H1 (cell line): Measurements from ENCODE around the gene NECTIN1. TPM values are rescaled to one million over a fixed set of nuclear protein-coding genes. Genes with fewer than 3 reads are reported as not detected.

Experiments used
- CTCF ChIA-PET: fragments of 300-600 bp; sonication (Branson Sonifier 250); formaldehyde crosslinking; loops from one replicate; lab custom pipeline; 2021; ENCODE audit not compliant: partially characterized antibody; lab: Charles Lee
- POLR2A ChIA-PET: fragments of 300-600 bp; sonication (Branson Sonifier 250); formaldehyde crosslinking; loops from one replicate; lab custom pipeline; 2021; ENCODE audit warnings: inconsistent platforms; ENCODE audit not compliant: partially characterized antibody; lab: Charles Lee
- DNase-seq, 2 experiments: peaks; one replicate each; pipeline versions ENCODE4 v3.0.0 to v3.0.0-alpha.2; 2010 to 2022; ENCODE audit warnings: low spot score in 2 of 2, low read depth in 1 of 2, mixed read lengths in 1 of 2
- FAIRE-seq: peaks from 2 replicates; lab custom pipeline; 2011; peaks lifted over from hg19 to GRCh38; lab: Jason Lieb, UNC
- H2AFZ ChIP-seq: 2 replicates; pipeline ENCODE4 v1.8.1; 2012; ENCODE audit warnings: low read length, inconsistent platforms
- H2AK5ac ChIP-seq: 2 replicates; pipeline ENCODE4 v1.6.1; 2013; ENCODE audit warnings: low read depth, low read length
- H2BK120ac ChIP-seq: replicated peaks from 2 replicates; pipeline ENCODE3; 2013; ENCODE audit warnings: low read depth, low read length, inconsistent platforms
- H2BK12ac ChIP-seq: 2 replicates; pipeline ENCODE4 v1.6.1; 2013; ENCODE audit warnings: low read depth, low read length
- H2BK15ac ChIP-seq: 2 replicates; pipeline ENCODE4 v1.6.1; 2013; ENCODE audit warnings: low read length
- H2BK20ac ChIP-seq: 2 replicates; pipeline ENCODE4 v1.6.1; 2013; ENCODE audit warnings: low read length
- H2BK5ac ChIP-seq: 2 replicates; pipeline ENCODE4 v1.6.1; 2013; ENCODE audit warnings: low read depth, low read length
- H3K14ac ChIP-seq: 2 replicates; pipeline ENCODE4 v1.6.1; 2013; ENCODE audit warnings: inconsistent platforms; ENCODE audit not compliant: insufficient read length
- H3K18ac ChIP-seq: 2 replicates; pipeline ENCODE4 v1.6.1; 2013; ENCODE audit warnings: low read length; ENCODE audit errors: extremely low read depth
- H3K23ac ChIP-seq: 2 replicates; pipeline ENCODE4 v1.6.1; 2013; ENCODE audit warnings: inconsistent platforms; ENCODE audit not compliant: insufficient read length
- H3K23me2 ChIP-seq: 2 replicates; pipeline ENCODE4 v1.6.1; 2013; ENCODE audit warnings: low read depth, low read length
- H3K27ac ChIP-seq: 2 replicates; pipeline ENCODE4 v1.6.1; 2011; ENCODE audit warnings: low read depth, low read length, inconsistent platforms
- H3K27me3 ChIP-seq, 4 experiments: replicated peaks in 1 of 4; 1 replicate in 1 of 4; 2 replicates in 3 of 4; pipeline versions ENCODE4 v1.6.1 to v1.8.1; 2011 to 2013; ENCODE audit warnings: low read length in 3 of 4, mild to moderate bottlenecking in 3 of 4, inconsistent platforms in 2 of 4, mixed read lengths in 2 of 4, moderate library complexity in 1 of 4; ENCODE audit not compliant: control insufficient read depth in 3 of 4, insufficient read depth in 3 of 4; ENCODE audit errors: extremely low read depth in 1 of 4
- H3K36me3 ChIP-seq, 4 experiments: 2 replicates each; pipeline versions ENCODE4 v1.6.1 to v1.8.1; 2011 to 2013; ENCODE audit warnings: mild to moderate bottlenecking in 4 of 4, low read length in 3 of 4, moderate library complexity in 2 of 4, control low read depth in 1 of 4, inconsistent platforms in 1 of 4; ENCODE audit not compliant: insufficient read depth in 4 of 4, control insufficient read depth in 2 of 4
- H3K4ac ChIP-seq: replicated peaks from 2 replicates; pipeline ENCODE3; 2013; ENCODE audit warnings: low read length, low read depth, mixed read lengths, inconsistent platforms; ENCODE audit not compliant: insufficient read length
- H3K4me1 ChIP-seq, 4 experiments: replicated peaks in 1 of 4; 1 replicate in 1 of 4; 2 replicates in 3 of 4; pipeline versions ENCODE4 v1.6.1 to v1.8.1; 2011 to 2013; ENCODE audit warnings: low read length in 3 of 4, inconsistent platforms in 2 of 4, mixed read lengths in 1 of 4; ENCODE audit not compliant: insufficient read depth in 4 of 4, control insufficient read depth in 3 of 4
- H3K4me2 ChIP-seq, 2 experiments: 2 replicates each; pipeline versions ENCODE4 v1.6.1 to v1.8.1; 2011 to 2013; ENCODE audit warnings: low read depth in 2 of 2, low read length in 2 of 2, control low read depth in 1 of 2, inconsistent platforms in 1 of 2, mild to moderate bottlenecking in 1 of 2; ENCODE audit not compliant: insufficient read depth in 1 of 2
- H3K4me3 ChIP-seq, 4 experiments: fragments of 200-600, 300-600 bp in 1 of 4; sonication (generic), shearing (Covaris generic), sonication (Bioruptor Twin) in 1 of 4; 2 replicates each; pipeline versions ENCODE4 v1.5.1 to v1.8.1; 2011 to 2016; ENCODE audit warnings: low read length in 4 of 4, low read depth in 3 of 4, control low read depth in 2 of 4, inconsistent platforms in 2 of 4, mild to moderate bottlenecking in 2 of 4, mixed read lengths in 1 of 4, moderate library complexity in 1 of 4; ENCODE audit not compliant: insufficient read depth in 2 of 4; ENCODE audit errors: extremely low read depth in 1 of 4
- H3K56ac ChIP-seq: replicated peaks from 2 replicates; pipeline ENCODE3; 2013; ENCODE audit warnings: low read depth, mild to moderate bottlenecking, mixed read lengths, low read length, inconsistent platforms; ENCODE audit not compliant: insufficient read length
- H3K79me1 ChIP-seq: 2 replicates; pipeline ENCODE4 v1.6.1; 2013; ENCODE audit warnings: low read depth, low read length, control low read depth
- H3K79me2 ChIP-seq, 2 experiments: 2 replicates each; pipeline versions ENCODE4 v1.6.1 to v1.8.1; 2012 to 2013; ENCODE audit warnings: low read length in 2 of 2, mild to moderate bottlenecking in 2 of 2, inconsistent platforms in 1 of 2; ENCODE audit not compliant: insufficient read depth in 2 of 2, control insufficient read depth in 1 of 2
- H3K9ac ChIP-seq, 4 experiments: replicated peaks in 1 of 4; 1 replicate in 1 of 4; 2 replicates in 3 of 4; pipeline versions ENCODE4 v1.6.1 to v1.8.1; 2011 to 2013; ENCODE audit warnings: low read depth in 3 of 4, low read length in 3 of 4, control low read depth in 2 of 4, mild to moderate bottlenecking in 2 of 4, moderate library complexity in 2 of 4, inconsistent platforms in 1 of 4; ENCODE audit errors: extremely low read depth in 1 of 4
- H3K9me3 ChIP-seq, 2 experiments: 2 replicates each; pipeline versions ENCODE4 v1.6.1 to v1.8.1; 2012 to 2013; ENCODE audit warnings: mild to moderate bottlenecking in 2 of 2, moderate library complexity in 2 of 2, control low read depth in 1 of 2, inconsistent platforms in 1 of 2, low read depth in 1 of 2, low read length in 1 of 2, mixed read lengths in 1 of 2; ENCODE audit not compliant: insufficient read depth in 2 of 2
- H4K20me1 ChIP-seq, 2 experiments: replicated peaks in 1 of 2; 2 replicates each; pipeline versions ENCODE3 to v1.8.1; 2011 to 2013; ENCODE audit warnings: inconsistent platforms in 2 of 2, low read length in 2 of 2, mild to moderate bottlenecking in 1 of 2; ENCODE audit not compliant: insufficient read depth in 2 of 2, control insufficient read depth in 1 of 2
- H4K5ac ChIP-seq: 2 replicates; pipeline ENCODE4 v1.6.1; 2013; ENCODE audit warnings: low read length, low read depth, mixed read lengths, inconsistent platforms; ENCODE audit not compliant: insufficient read length
- H4K8ac ChIP-seq: 2 replicates; pipeline ENCODE4 v1.8.0; 2013; ENCODE audit warnings: mild to moderate bottlenecking, moderate library complexity, low read length, inconsistent platforms; ENCODE audit not compliant: insufficient read depth; ENCODE audit errors: extremely low read depth
- H4K91ac ChIP-seq: replicated peaks from 2 replicates; pipeline ENCODE3; 2013; ENCODE audit warnings: low read length, mixed read lengths, inconsistent platforms; ENCODE audit not compliant: insufficient read length
- CHD2 ChIP-seq: IDR thresholded peaks from 2 replicates; pipeline ENCODE4 v1.6.1; 2012; ENCODE audit warnings: low read length, improper control_type of control experiment
- CTBP2 ChIP-seq: IDR thresholded peaks from 2 replicates; pipeline ENCODE4 v1.7.0; 2011; ENCODE audit warnings: borderline replicate concordance, mild to moderate bottlenecking, moderate library complexity, mixed read lengths, low read length; ENCODE audit not compliant: insufficient read depth, insufficient read length
- GABPA ChIP-seq: IDR thresholded peaks from 2 replicates; pipeline ENCODE4 v1.6.1; 2011; ENCODE audit warnings: mild to moderate bottlenecking, low read length, moderate library complexity, borderline replicate concordance; ENCODE audit not compliant: insufficient read depth
- HDAC2 ChIP-seq, 2 experiments: fragments of 300-600 bp in 1 of 2; sonication (generic) in 1 of 2; IDR thresholded peaks; 2 replicates each; pipeline ENCODE4 v1.6.1; 2011 to 2012; ENCODE audit warnings: low read depth in 2 of 2, low read length in 2 of 2, mild to moderate bottlenecking in 2 of 2, moderate library complexity in 2 of 2, borderline replicate concordance in 1 of 2, inconsistent platforms in 1 of 2
- POLR2AphosphoS5 ChIP-seq: IDR thresholded peaks from 2 replicates; pipeline ENCODE4 v1.6.1; 2011; ENCODE audit warnings: low read depth, low read length
- RBBP5 ChIP-seq: IDR thresholded peaks from 2 replicates; pipeline ENCODE4 v1.7.1; 2012; ENCODE audit warnings: low read depth, mild to moderate bottlenecking, inconsistent platforms, low read length, moderate library complexity, borderline replicate concordance
- RFX5 ChIP-seq: IDR thresholded peaks from 2 replicates; pipeline ENCODE4 v1.6.1; 2011; ENCODE audit warnings: low read depth, low read length, improper control_type of control experiment, borderline replicate concordance
- SIX5 ChIP-seq: IDR thresholded peaks from 2 replicates; pipeline ENCODE4 v1.6.1; 2011; ENCODE audit warnings: mild to moderate bottlenecking, low read depth, low read length
- SUZ12 ChIP-seq: fragments of 200-600 bp; sonication (generic); IDR thresholded peaks from 2 replicates; pipeline ENCODE4 v1.6.1; 2012; ENCODE audit warnings: mild to moderate bottlenecking, inconsistent platforms, low read length, moderate library complexity, mixed read lengths
- WGBS, 2 experiments: shearing (Covaris generic) in 1 of 2; methylation state at CpG; one replicate each; pipeline versions ENCODE4 v1.1.6 to v1.1.7; 2013 to 2015; ENCODE audit warnings: low lambda C conversion rate in 2 of 2, mixed read lengths in 2 of 2, inconsistent platforms in 1 of 2, low coverage in 1 of 2, missing lambda C conversion rate in 1 of 2; ENCODE audit not compliant: insufficient replicate concordance in 2 of 2, insufficient coverage in 1 of 2, insufficient read length in 1 of 2; ENCODE audit errors: extremely low coverage in 1 of 2, missing lambda C conversion rate in 1 of 2; 5-methylcytosine and 5-hydroxymethylcytosine counted together
- polyA plus RNA-seq, 7 experiments: library from polyadenylated mRNA; depleted of rRNA in 3 of 7; stranded (reverse) in 5 of 7; unstranded in 2 of 7; fragments of >200 nt in 5 of 7; fragments of 200-250 nt in 2 of 7; gene quantifications; 1 replicate in 5 of 7; 2 replicates in 1 of 7; 4 replicates in 1 of 7; pipeline versions ENCODE4 v1.2.1 to v1.2.3, GENCODE V29; 2011 to 2013; ENCODE audit warnings: missing spikeins in 2 of 7, mixed read lengths in 2 of 7
- total RNA-seq: library from RNA; stranded (reverse); fragmentation: NEBNext Ultra II Directional; extraction: Animal tissue kit (Norgen Biotek cat#: 25700); gene quantifications from 2 replicates; pipeline ENCODE4 v1.2.1, GENCODE V29; 2021
- TF ChIP-seq, protein P1 (sequence below): IDR thresholded peaks from 2 replicates; pipeline ENCODE4 v1.6.1; 2012; ENCODE audit warnings: inconsistent platforms
- TF ChIP-seq, protein P2 (sequence below): IDR thresholded peaks from 2 replicates; pipeline ENCODE4 v1.6.1; 2011; ENCODE audit warnings: low read depth, mild to moderate bottlenecking, low read length; ENCODE audit not compliant: insufficient read depth

The NECTIN1 gene
- total and polyA plus RNA-seq, 2 of the 8 experiments (the other 6 are each of a cell fraction or from before 2014, with no cell fraction given) = 43.2 to 97.7 TPM

DNA sequence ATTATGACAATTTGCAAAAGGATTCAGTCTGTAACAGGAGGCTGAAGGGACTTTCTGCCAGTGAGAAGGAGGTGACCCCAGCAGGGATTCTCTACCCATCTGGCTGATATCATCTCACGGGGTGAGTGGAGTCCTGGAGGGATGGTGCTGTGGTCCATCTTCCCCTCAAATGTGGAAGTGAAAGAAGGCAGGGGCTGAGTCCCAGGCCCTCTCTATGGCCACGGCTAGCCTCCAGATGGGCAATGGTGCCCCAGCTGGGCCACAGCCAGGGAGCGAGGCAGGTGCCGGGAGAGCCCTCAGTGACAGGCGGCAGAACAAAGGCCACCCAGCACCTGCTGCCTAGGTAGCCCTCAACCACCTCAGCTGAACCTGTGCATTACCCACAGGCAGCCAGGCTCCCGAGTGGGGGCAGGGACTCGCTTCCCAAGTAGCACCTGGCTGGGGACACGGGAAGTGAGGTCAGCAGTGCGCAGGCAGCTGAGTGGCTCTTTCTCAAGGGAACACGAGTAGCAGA lies 6.7 kb downstream of the NECTIN1 start:
- no peak overlapping the region; a peak in 1 of 4 replicates for H3K4me2 ChIP-seq
- no peak overlapping the region for H2BK120ac ChIP-seq
- H4K20me1 ChIP-seq = peaks cover 43 to 58% of the 10 kb centered on the region in 2 experiments
- no peak overlapping the region for H2AK5ac ChIP-seq
- no peak overlapping the region for H4K8ac ChIP-seq
- peaks cover 22 to 62% (median 40%) of the 10 kb centered on the region in 4 experiments for H3K4me1 ChIP-seq
- H3K56ac ChIP-seq = no peak overlapping the region
- peaks cover 0 to 5% (median 0%) of the 10 kb centered on the region in 4 experiments; a peak in 2 of 8 replicates for H3K36me3 ChIP-seq
- FAIRE-seq (no peak), DNase-seq (no peak)
- ChIA-PET CTCF (interaction anchor here (0.7 to 10.1 kb wide), 10 partner anchors 7 to 457 kb away, joined by 3 to 171 read pairs (median 5); partner anchors contain the start of gene NECTIN1), POLR2A (interaction anchor here (1.6 kb wide), 1 partner anchor 9 kb away, joined by 3 read pairs; no protein-coding TSS in a partner anchor)
- H3K23ac ChIP-seq = no peak overlapping the region
- 0 out of 2 replicates have a peak overlapping the region, but pooled peaks have one; percentile 82 for H2BK12ac ChIP-seq
- H2BK15ac ChIP-seq = peak overlapping the region; percentile 66; the same call in 1 of the 2 replicates
- H3K9me3 ChIP-seq = no peaks in the 10 kb centered on the region
- H3K79me1 ChIP-seq = peaks cover 45% of the 10 kb centered on the region
- 81% methylated on average over 10 of the region's 10 CpGs; no CpG with 5 or more reads in 1 of the 2 experiments for WGBS, 2 experiments
- no peak overlapping the region for H2AFZ ChIP-seq
- no peak overlapping the region for H4K91ac ChIP-seq
- H4K5ac ChIP-seq = no peak overlapping the region
- peaks cover 25 to 100% of the 10 kb centered on the region in 2 experiments for H3K79me2 ChIP-seq
- 0 out of 2 replicates have a peak overlapping the region, but pooled peaks have one; percentile 36 for H2BK20ac ChIP-seq
- no peak overlapping the region for H2BK5ac ChIP-seq
- no peak overlapping the region for H3K4me3 ChIP-seq
- H3K23me2 ChIP-seq = peaks cover 7% of the 10 kb centered on the region
- no peak overlapping the region for H3K9ac ChIP-seq
- H3K27me3 ChIP-seq = no peaks in the 10 kb centered on the region
- H3K27ac ChIP-seq = no peak overlapping the region
- H3K4ac ChIP-seq = no peak overlapping the region
- H3K18ac ChIP-seq = peak overlapping the region; percentile 39; the same call in 1 of the 2 replicates
- TF ChIP-seq SIX5 (no peak), RFX5 (no peak), HDAC2 (IDR thresholded peaks at IDR 0.05; ENCODE audit: borderline replicate concordance in 1 of 2, low read depth in 2 of 2, low read length in 2 of 2) (no peak), CTBP2 (no peak), SUZ12 (no peak), CHD2 (no peak), GABPA (no peak), RBBP5 (no peak), POLR2AphosphoS5 (no peak)
- TF ChIP-seq, protein P1, sequence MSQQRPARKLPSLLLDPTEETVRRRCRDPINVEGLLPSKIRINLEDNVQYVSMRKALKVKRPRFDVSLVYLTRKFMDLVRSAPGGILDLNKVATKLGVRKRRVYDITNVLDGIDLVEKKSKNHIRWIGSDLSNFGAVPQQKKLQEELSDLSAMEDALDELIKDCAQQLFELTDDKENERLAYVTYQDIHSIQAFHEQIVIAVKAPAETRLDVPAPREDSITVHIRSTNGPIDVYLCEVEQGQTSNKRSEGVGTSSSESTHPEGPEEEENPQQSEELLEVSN = no peak
- TF ChIP-seq, protein P2, sequence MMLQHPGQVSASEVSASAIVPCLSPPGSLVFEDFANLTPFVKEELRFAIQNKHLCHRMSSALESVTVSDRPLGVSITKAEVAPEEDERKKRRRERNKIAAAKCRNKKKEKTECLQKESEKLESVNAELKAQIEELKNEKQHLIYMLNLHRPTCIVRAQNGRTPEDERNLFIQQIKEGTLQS = no peak
- H3K14ac ChIP-seq = no peak overlapping the region
